ENCODE measurements around the gene CDKN2A.

Gene CDKN2A

DNA sequence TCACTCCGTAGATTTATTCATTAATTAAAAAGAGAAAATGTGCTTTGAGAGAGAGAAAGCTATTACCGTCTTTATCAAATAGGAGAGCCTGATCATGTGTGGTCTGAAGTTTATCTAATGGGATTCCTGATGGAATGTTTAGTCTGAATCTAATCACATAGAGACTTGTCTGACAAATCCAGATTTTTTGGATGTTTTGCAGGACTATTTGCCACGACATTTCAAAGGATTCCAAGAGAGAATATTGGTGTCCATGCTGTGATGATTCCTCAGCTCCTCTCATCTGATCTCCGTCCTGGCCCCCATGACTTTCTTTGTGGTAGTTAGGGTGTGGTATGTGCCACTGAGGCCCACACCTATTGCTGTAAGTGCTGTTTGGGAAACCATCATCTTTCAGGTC, 35.0 kb upstream of the CDKN2A start:
- no peak overlapping the region for H2AFZ ChIP-seq (ENCODE audit: low read depth, low read length, severe bottlenecking)
- no peak overlapping the region for H3K4me3 ChIP-seq (ENCODE audit: insufficient read depth, low read length, poor library complexity, severe bottlenecking)
- TF ChIP-seq CTCF (IDR thresholded peaks at IDR 0.05; ENCODE audit: insufficient read depth, low read length, poor library complexity, severe bottlenecking), result no peak
- TF ChIP-seq EZH2phosphoT487 (conservative IDR thresholded peaks at IDR 0.05; ENCODE audit: low read length), result no peak
- H3K36me3 ChIP-seq (ENCODE audit: low read length), result no peaks in the 10 kb centered on the region
- H3K27me3 ChIP-seq (ENCODE audit: low read length), result no peaks in the 10 kb centered on the region
- no peaks in the 10 kb centered on the region for H3F3A ChIP-seq (ENCODE audit: insufficient read depth)
- H4K20me1 ChIP-seq (ENCODE audit: low read depth, low read length), result no peaks in the 10 kb centered on the region
- no peak overlapping the region for H3K4me2 ChIP-seq (ENCODE audit: low read depth, low read length, poor library complexity, severe bottlenecking)
- no peaks in the 10 kb centered on the region for H3K9me3 ChIP-seq (ENCODE audit: insufficient read depth, low read length)
- H3K9ac ChIP-seq (ENCODE audit: low read length), result no peak overlapping the region
- no peaks in the 10 kb centered on the region; the same call in 1 of the 2 replicates for H3K79me2 ChIP-seq (ENCODE audit: insufficient read depth, low read length)
- no peak overlapping the region for H3K27ac ChIP-seq (ENCODE audit: low read depth, low read length)
- H3K9me2 ChIP-seq (replicated peaks; ENCODE audit: insufficient read depth, low read length), result no peaks in the 10 kb centered on the region

DNA sequence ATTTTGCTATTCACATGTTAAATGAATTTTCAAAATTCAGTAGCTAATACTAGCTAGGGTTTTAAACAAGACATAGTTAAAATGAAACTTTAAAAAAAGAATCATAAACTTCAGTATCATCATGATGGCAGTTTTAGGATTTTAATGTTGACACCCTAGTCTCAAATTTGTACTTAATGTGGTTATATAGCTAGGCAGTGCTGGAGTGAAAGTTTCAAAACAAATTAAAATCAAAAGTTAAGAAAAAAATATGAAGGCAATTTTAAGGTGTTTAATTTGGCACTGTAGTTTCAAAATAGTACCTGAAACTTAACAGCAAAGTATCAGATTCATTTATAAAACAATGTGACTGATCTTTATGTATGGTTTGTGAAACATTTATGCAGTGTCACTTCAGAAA, 34.2 kb upstream of the CDKN2A start:
- Histone ChIP-seq H3K4me2 (ENCODE audit: low read depth, low read length, poor library complexity, severe bottlenecking) (no peak overlapping the region), H3K27me3 (ENCODE audit: low read length) (no peaks in the 10 kb centered on the region), H3K4me3 (ENCODE audit: insufficient read depth, low read length, poor library complexity, severe bottlenecking) (no peak overlapping the region), H3F3A (ENCODE audit: insufficient read depth) (no peaks in the 10 kb centered on the region), H3K79me2 (ENCODE audit: insufficient read depth, low read length) (no peaks in the 10 kb centered on the region; the same call in 1 of the 2 replicates), H2AFZ (ENCODE audit: low read depth, low read length, severe bottlenecking) (no peak overlapping the region), H4K20me1 (ENCODE audit: low read depth, low read length) (no peaks in the 10 kb centered on the region), H3K36me3 (ENCODE audit: low read length) (no peaks in the 10 kb centered on the region), H3K27ac (ENCODE audit: low read depth, low read length) (no peak overlapping the region), H3K9ac (ENCODE audit: low read length) (no peak overlapping the region), H3K9me2 (replicated peaks; ENCODE audit: insufficient read depth, low read length) (no peaks in the 10 kb centered on the region), H3K9me3 (ENCODE audit: insufficient read depth, low read length) (no peaks in the 10 kb centered on the region)
- TF ChIP-seq EZH2phosphoT487 (conservative IDR thresholded peaks at IDR 0.05; ENCODE audit: low read length) (no peak), CTCF (IDR thresholded peaks at IDR 0.05; ENCODE audit: insufficient read depth, low read length, poor library complexity, severe bottlenecking) (no peak)

GRCh38 chr9:22026696-22027095, 32.5 kb upstream of the CDKN2A start:
- no peaks in the 10 kb centered on the region for H3K9me2 ChIP-seq (replicated peaks; ENCODE audit: insufficient read depth, low read length)
- no peaks in the 10 kb centered on the region for H3K9me3 ChIP-seq (ENCODE audit: insufficient read depth, low read length)
- H2AFZ ChIP-seq (ENCODE audit: low read depth, low read length, severe bottlenecking), result no peak overlapping the region
- no peaks in the 10 kb centered on the region for H4K20me1 ChIP-seq (ENCODE audit: low read depth, low read length)
- H3K4me3 ChIP-seq (ENCODE audit: insufficient read depth, low read length, poor library complexity, severe bottlenecking), result no peak overlapping the region
- H3K27me3 ChIP-seq (ENCODE audit: low read length), result no peaks in the 10 kb centered on the region
- H3F3A ChIP-seq (ENCODE audit: insufficient read depth), result no peaks in the 10 kb centered on the region
- no peak overlapping the region for H3K4me2 ChIP-seq (ENCODE audit: low read depth, low read length, poor library complexity, severe bottlenecking)
- no peaks in the 10 kb centered on the region; the same call in 1 of the 2 replicates for H3K79me2 ChIP-seq (ENCODE audit: insufficient read depth, low read length)
- TF ChIP-seq EZH2phosphoT487 (conservative IDR thresholded peaks at IDR 0.05; ENCODE audit: low read length) (no peak), CTCF (IDR thresholded peaks at IDR 0.05; ENCODE audit: insufficient read depth, low read length, poor library complexity, severe bottlenecking) (no peak)
- no peak overlapping the region for H3K27ac ChIP-seq (ENCODE audit: low read depth, low read length)
- H3K36me3 ChIP-seq (ENCODE audit: low read length), result no peaks in the 10 kb centered on the region
- no peak overlapping the region for H3K9ac ChIP-seq (ENCODE audit: low read length)
